Activated B cell treated with CpG ODN at 0.5 μM for 24 hours (primary cell): ENCODE results near the gene CD276. TPM values are rescaled to one million over a fixed set of nuclear protein-coding genes. Genes with fewer than 3 reads are reported as not detected.
"Not testable (repeated sequence)": the region's sequence is repeated elsewhere in the genome, so short reads cannot be mapped to it uniquely, and the experiment has no call there.

Experiments
- ATAC-seq: fragments of 200-7000 bp; cut with Tn5 transposase; one replicate; pipeline ENCODE4 v1.10.0; 2021; ENCODE audit warnings: low read depth, mild to moderate bottlenecking, moderate library complexity
- CTCF ChIA-PET: fragments of 350-600 bp; sonication (Branson Sonifier 250); formaldehyde crosslinking; loops from one replicate; lab custom pipeline; 2021; ENCODE audit warnings: antibody characterized with exemption; lab: Charles Lee
- POLR2A ChIA-PET: fragments of 350-600 bp; sonication (Branson Sonifier 250); formaldehyde crosslinking; loops from one replicate; lab custom pipeline; 2021; ENCODE audit warnings: antibody characterized with exemption; lab: Charles Lee
- DNase-seq: peaks from one replicate; pipeline ENCODE4 v3.0.0; 2022
- H3K27ac Mint-ChIP-seq: one replicate; pipeline ENCODE4 v1.8.0; 2020; ENCODE audit warnings: mixed read lengths
- H3K27me3 Mint-ChIP-seq: one replicate; pipeline ENCODE4 v1.8.0; 2021; ENCODE audit warnings: mixed read lengths
- H3K36me3 Mint-ChIP-seq: one replicate; pipeline ENCODE4 v1.8.0; 2021; ENCODE audit warnings: low read depth, mixed read lengths
- H3K4me1 Mint-ChIP-seq: one replicate; pipeline ENCODE4 v1.8.0; 2021; ENCODE audit warnings: mixed read lengths
- H3K4me3 Mint-ChIP-seq: one replicate; pipeline ENCODE4 v1.8.0; 2020; ENCODE audit warnings: mild to moderate bottlenecking, mixed read lengths
- H3K9me3 Mint-ChIP-seq: one replicate; pipeline ENCODE4 v1.8.0; 2020; ENCODE audit warnings: mixed read lengths
- CTCF ChIP-seq: fragments of 200-600 bp; IDR thresholded peaks from one replicate; pipeline ENCODE4 v1.8.0; 2022; ENCODE audit warnings: antibody characterized with exemption, mild to moderate bottlenecking
- intact Hi-C: fragments of 100-400 bp; cut with micrococcal nuclease; formaldehyde crosslinking; loops from one replicate; pipeline ENCODE4 v1.15.1; 2024
- total RNA-seq: library from RNA; stranded (reverse); gene quantifications from 2 replicates; pipeline ENCODE4 v1.2.3, GENCODE V29; 2022

Gene CD276
- total RNA-seq, 1 donor from 2014 or later: 0.38 TPM

GRCh38 chr15:73724212-73724611 is 40.0 kb downstream of the CD276 start:
- no peak for DNase-seq
- H3K27me3 Mint-ChIP-seq: peaks cover 12% of the 10 kb centered on the region
- no peak for TF ChIP-seq CTCF
- intact Hi-C loops: no loop called here
- H3K4me1 Mint-ChIP-seq: no peaks in the 10 kb centered on the region
- no peaks in the 10 kb centered on the region for H3K36me3 Mint-ChIP-seq
- no peak overlapping the region for H3K27ac Mint-ChIP-seq
- ChIA-PET POLR2A (no interaction called here), CTCF (no interaction called here)
- ATAC-seq: no peak
- H3K9me3 Mint-ChIP-seq: no peaks in the 10 kb centered on the region
- no peak overlapping the region for H3K4me3 Mint-ChIP-seq

GRCh38 chr15:73727330-73727976 is 43.3 kb downstream of the CD276 start:
- POLR2A ChIA-PET: no interaction called here
- H3K36me3 Mint-ChIP-seq: no peaks in the 10 kb centered on the region
- ATAC-seq: no peak
- H3K27ac Mint-ChIP-seq: no peak overlapping the region
- CTCF ChIA-PET: no interaction called here
- no peaks in the 10 kb centered on the region for H3K27me3 Mint-ChIP-seq
- no peak overlapping the region for H3K4me3 Mint-ChIP-seq
- no peaks in the 10 kb centered on the region for H3K4me1 Mint-ChIP-seq
- DNase-seq: no peak
- H3K9me3 Mint-ChIP-seq: no peaks in the 10 kb centered on the region
- TF ChIP-seq CTCF: no peak
- intact Hi-C loops: no loop called here

GRCh38 chr15:73732051-73732450 is 47.9 kb downstream of the CD276 start:
- H3K9me3 Mint-ChIP-seq, intact Hi-C loops, H3K27me3 Mint-ChIP-seq, POLR2A ChIA-PET, CTCF ChIA-PET, H3K36me3 Mint-ChIP-seq, DNase-seq, ATAC-seq, H3K4me1 Mint-ChIP-seq, H3K4me3 Mint-ChIP-seq, H3K27ac Mint-ChIP-seq: not testable (repeated sequence)

GRCh38 chr15:73732930-73733329 is 48.7 kb downstream of the CD276 start:
- Mint-ChIP-seq H3K27ac (no peak overlapping the region), H3K4me3 (no peak overlapping the region), H3K27me3 (peaks cover 7% of the 10 kb centered on the region), H3K4me1 (no peaks in the 10 kb centered on the region), H3K9me3 (no peaks in the 10 kb centered on the region), H3K36me3 (no peaks in the 10 kb centered on the region)
- ChIA-PET CTCF (no interaction called here), POLR2A (no interaction called here)
- intact Hi-C loops: no loop called here
- no peak for TF ChIP-seq CTCF
- no peak for DNase-seq
- no peak for ATAC-seq

- peaks cover 7% of the 10 kb centered on the region for H3K27me3 Mint-ChIP-seq
- no peak overlapping the region for H3K27ac Mint-ChIP-seq
- no peak for ATAC-seq
- no peak for TF ChIP-seq CTCF
- H3K4me1 Mint-ChIP-seq: no peaks in the 10 kb centered on the region
- ChIA-PET POLR2A (no interaction called here), CTCF (no interaction called here)
- DNase-seq: no peak
- intact Hi-C loops: no loop called here
- no peaks in the 10 kb centered on the region for H3K36me3 Mint-ChIP-seq
- no peak overlapping the region for H3K4me3 Mint-ChIP-seq
- no peaks in the 10 kb centered on the region for H3K9me3 Mint-ChIP-seq
Observed at GRCh38 chr15:73737535-73737934, 53.4 kb downstream of the CD276 start.
